MM.1S (cell line): ENCODE measurements around the gene XPC.

Source experiments
- CTCF ChIP-seq: fragments of 300-600 bp; sonication (generic); IDR thresholded peaks from 2 replicates; pipeline ENCODE4 v1.5.1; 2016; ENCODE audit warnings: antibody characterized with exemption, low read length, mixed read lengths
- EZH2 ChIP-seq: fragments of 300-600 bp; sonication (generic); optimal IDR thresholded peaks from 2 replicates; pipeline ENCODE3; 2017; ENCODE audit warnings: low read depth, mild to moderate bottlenecking, antibody characterized with exemption, low read length, mixed read lengths
- EZH2phosphoT487 ChIP-seq: fragments of 300-600 bp; sonication (generic); IDR thresholded peaks from 2 replicates; pipeline ENCODE4 v1.6.1; 2018; ENCODE audit warnings: antibody characterized with exemption, low read length

- TF ChIP-seq EZH2: no peak
- no peak for TF ChIP-seq CTCF
- no peak for TF ChIP-seq EZH2phosphoT487
These were observed 47.0 kb upstream of the XPC start for GRCh38 chr3:14225421-14225820.
